IPS DF 19.7 (cell line): ENCODE results near the gene TNFRSF1B.

Source experiments
- DNase-seq: peaks from one replicate; pipeline ENCODE4 v3.0.0-alpha.2; 2013; ENCODE audit warnings: low read depth, low spot score

TNFRSF1B gene

GRCh38 chr1:12157366-12158231, 9.2 kb upstream of the TNFRSF1B start:
- DNase-seq = no peak

- no peak for DNase-seq
Measured at GRCh38 chr1:12158357-12159092, 8.3 kb upstream of the TNFRSF1B start.

- no peak for DNase-seq
Measured at GRCh38 chr1:12159816-12160215, 7.0 kb upstream of the TNFRSF1B start.

GRCh38 chr1:12161324-12161661, 5.5 kb upstream of the TNFRSF1B start:
- DNase-seq = no peak

- no peak for DNase-seq
Measured at GRCh38 chr1:12161662-12162458, 4.9 kb upstream of the TNFRSF1B start.

GRCh38 chr1:12162459-12163137, 4.2 kb upstream of the TNFRSF1B start:
- DNase-seq = no peak

GRCh38 chr1:12163210-12163609, 3.6 kb upstream of the TNFRSF1B start:
- DNase-seq = no peak

- DNase-seq = no peak
Measured at GRCh38 chr1:12164210-12164609, 2.6 kb upstream of the TNFRSF1B start.

GRCh38 chr1:12165342-12165741, 1.4 kb upstream of the TNFRSF1B start:
- no peak for DNase-seq

GRCh38 chr1:12167493-12168429, 970 bp downstream of the TNFRSF1B start:
- DNase-seq = no peak

- no peak for DNase-seq
Measured at GRCh38 chr1:12168451-12169160, 1.8 kb downstream of the TNFRSF1B start.

GRCh38 chr1:12169442-12170135, 2.8 kb downstream of the TNFRSF1B start:
- no peak for DNase-seq

- DNase-seq = no peak
Measured at GRCh38 chr1:12170263-12170671, 3.5 kb downstream of the TNFRSF1B start.

- no peak for DNase-seq
Measured at GRCh38 chr1:12171206-12172041, 4.6 kb downstream of the TNFRSF1B start.

GRCh38 chr1:12172042-12172851, 5.5 kb downstream of the TNFRSF1B start:
- DNase-seq = no peak

GRCh38 chr1:12173041-12173509, 6.3 kb downstream of the TNFRSF1B start:
- no peak for DNase-seq

GRCh38 chr1:12173631-12174121, 6.9 kb downstream of the TNFRSF1B start:
- no peak for DNase-seq
